ENCODE data around the gene DTX4. TPM values are rescaled to one million over a fixed set of nuclear protein-coding genes. Genes with fewer than 3 reads are reported as not detected.

The DTX4 gene
- total RNA-seq, 2 experiments from 2014 or later, result 0.18 to 0.45 TPM

DNA sequence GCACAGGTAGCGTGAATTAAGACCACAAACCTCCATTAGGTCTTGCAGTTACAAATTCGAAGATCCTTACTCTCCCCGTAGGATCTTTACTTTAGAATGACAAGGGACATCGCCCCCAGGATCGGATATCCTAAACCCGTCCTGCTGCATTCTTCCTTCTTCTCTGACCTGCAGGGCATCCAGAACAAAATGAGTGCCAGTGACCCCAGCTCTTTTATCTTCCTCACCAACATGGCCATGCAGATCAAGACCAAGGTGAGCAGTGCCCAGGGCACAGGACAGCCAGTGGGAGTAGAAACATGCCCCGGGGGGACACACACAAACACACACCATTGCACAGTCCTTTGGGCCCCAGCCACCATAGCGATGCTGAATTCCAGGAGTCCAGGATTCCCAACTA lies 83.3 kb downstream of the DTX4 start:
- Mint-ChIP-seq H3K27me3 (ENCODE audit: low read depth) (peaks cover 11% of the 10 kb centered on the region), H3K27ac (no peak overlapping the region)

More for the DNA sequence above, 83.3 kb downstream of the DTX4 start:
- Mint-ChIP-seq H3K36me3 (ENCODE audit: low read depth) (no peaks in the 10 kb centered on the region), H3K4me3 (no peak overlapping the region), H3K4me1 (ENCODE audit: low read depth) (peaks cover 5% of the 10 kb centered on the region), H3K9me3 (ENCODE audit: insufficient read depth) (no peaks in the 10 kb centered on the region)
- CTCF ChIA-PET, result interaction anchor here (0.8 kb wide), 1 partner anchor 97 kb away, joined by 3 read pairs; no protein-coding TSS in a partner anchor
- POLR2A ChIA-PET, result no interaction called here
- no peak for DNase-seq
- no peak for ATAC-seq

Other genes with a start within 250 kb of the DTX4 start
- gene GLYATL1, start 232.6 kb upstream of the DTX4 start, total RNA-seq, result not detected
- gene GLYATL1B, start 85.8 kb upstream of the DTX4 start, total RNA-seq, result not detected
- gene FAM111B, start 64.9 kb upstream of the DTX4 start, total RNA-seq, result 10 to 100 TPM; 66.2 to 69.0 TPM
- 100 to 1,000 TPM; 154 to 167 TPM for gene FAM111A, start 29.3 kb upstream of the DTX4 start, total RNA-seq
- gene MPEG1, start 40.8 kb downstream of the DTX4 start, total RNA-seq, result not detected
- gene OR5AN1, start 186.8 kb downstream of the DTX4 start, total RNA-seq, result not detected